Suprapubic skin (tissue), 4 donors: ENCODE results near the gene RFX2. TPM values are rescaled to one million over a fixed set of nuclear protein-coding genes. Genes with fewer than 3 reads are reported as not detected.
"Not testable (repeated sequence)": the region's sequence is repeated elsewhere in the genome, so short reads cannot be mapped to it uniquely, and the experiment has no call there.

Source experiments
- DNase-seq, 2 donors: peaks; one replicate each; pipeline ENCODE4 v3.0.0-alpha.2; 2019; ENCODE audit warnings: low spot score in 2 of 2
- H3K27ac ChIP-seq: fragments of 200-600 bp; sonication (generic); one replicate; pipeline ENCODE4 v1.5.1; 2019
- H3K27me3 ChIP-seq: fragments of 200-600 bp; sonication (generic); one replicate; pipeline ENCODE4 v1.5.1; 2019
- H3K36me3 ChIP-seq: fragments of 200-600 bp; sonication (generic); one replicate; pipeline ENCODE4 v1.5.1; 2019
- H3K4me1 ChIP-seq: fragments of 200-600 bp; sonication (generic); one replicate; pipeline ENCODE4 v1.5.1; 2019
- H3K4me3 ChIP-seq: fragments of 200-600 bp; sonication (generic); one replicate; pipeline ENCODE4 v1.5.1; 2019; ENCODE audit warnings: mild to moderate bottlenecking
- H3K9me3 ChIP-seq: fragments of 200-600 bp; sonication (generic); one replicate; pipeline ENCODE4 v1.5.1; 2019
- CTCF ChIP-seq, 2 donors: fragments of 200-600 bp in 1 of 2; fragments of 450-650 bp in 1 of 2; sonication (generic) in 1 of 2; IDR thresholded peaks; one replicate each; pipeline ENCODE4 v1.5.1; 2016 to 2019; ENCODE audit warnings: antibody characterized with exemption in 2 of 2, mild to moderate bottlenecking in 1 of 2, moderate library complexity in 1 of 2
- EP300 ChIP-seq: sonication (generic); formaldehyde crosslinking; IDR thresholded peaks from one replicate; pipeline ENCODE4 v1.6.1; 2017; ENCODE audit warnings: antibody characterized with exemption
- POLR2A ChIP-seq, 2 donors: fragments of 450-650 bp; IDR thresholded peaks; one replicate each; pipeline ENCODE4 v1.6.1; 2017; ENCODE audit warnings: antibody characterized with exemption in 2 of 2, mild to moderate bottlenecking in 2 of 2, moderate library complexity in 2 of 2
- POLR2AphosphoS5 ChIP-seq, 3 donors: sonication (generic); formaldehyde crosslinking; IDR thresholded peaks; one replicate each; pipeline ENCODE4 v1.6.1; 2017; ENCODE audit warnings: antibody characterized with exemption in 3 of 3
- WGBS: methylation state at CpG from one replicate; pipeline ENCODE4 v1.1.5; 2018; 5-methylcytosine and 5-hydroxymethylcytosine counted together
- total RNA-seq, 4 donors: library from RNA; depleted of rRNA; stranded (reverse); fragments of >200 nt; gene quantifications; one replicate each; pipeline ENCODE4 v1.1.0, GENCODE V29; 2016

The RFX2 gene
- total RNA-seq, 4 donors from 2014 or later = 28.8 to 62.0 (median 43.5) TPM

GRCh38 chr19:6033744-6034264, 76.5 kb downstream of the RFX2 start:
- no peaks in the 10 kb centered on the region for H3K27me3 ChIP-seq
- no peak overlapping the region for H3K27ac ChIP-seq
- TF ChIP-seq POLR2A (IDR thresholded peaks at IDR 0.05) (no peak), EP300 (no peak), POLR2AphosphoS5 (IDR thresholded peaks at IDR 0.05) (no peak), CTCF (IDR thresholded peaks at IDR 0.05) (no peak)
- WGBS = 96% methylated on average over 4 of the region's 4 CpGs
- H3K4me3 ChIP-seq = no peak overlapping the region
- no peaks in the 10 kb centered on the region for H3K9me3 ChIP-seq
- peaks cover 4% of the 10 kb centered on the region for H3K4me1 ChIP-seq
- H3K36me3 ChIP-seq = peaks cover 9% of the 10 kb centered on the region
- DNase-seq = peak in 1 of 2 donors; percentile 10

DNA sequence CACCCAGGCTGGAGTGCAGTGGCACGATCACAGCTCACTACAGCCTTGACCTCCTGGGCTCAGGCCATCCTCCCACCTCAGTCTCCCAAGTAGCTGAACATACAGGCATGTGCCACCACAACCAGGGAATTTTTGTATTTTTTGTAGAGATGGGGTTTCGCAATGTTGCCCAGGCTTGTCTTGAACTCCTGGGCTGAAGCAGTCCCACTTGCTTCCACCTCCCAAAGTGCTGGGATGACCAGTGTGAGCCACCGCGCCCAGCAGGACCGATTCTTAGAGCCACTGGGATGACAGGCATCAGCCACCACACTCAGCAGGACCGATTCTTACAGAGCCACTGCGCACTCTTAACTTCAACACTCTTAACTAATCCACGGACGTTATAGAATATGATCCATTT, 77.5 kb downstream of the RFX2 start:
- DNase-seq = peak in 1 of 2 donors; percentile 26
- 97% methylated on average over 9 of the region's 9 CpGs for WGBS
- H3K27me3 ChIP-seq = no peaks in the 10 kb centered on the region
- H3K27ac ChIP-seq = no peak overlapping the region
- no peaks in the 10 kb centered on the region for H3K9me3 ChIP-seq
- TF ChIP-seq EP300 (no peak), POLR2A (IDR thresholded peaks at IDR 0.05) (no peak), POLR2AphosphoS5 (IDR thresholded peaks at IDR 0.05) (no peak), CTCF (IDR thresholded peaks at IDR 0.05) (no peak)
- H3K36me3 ChIP-seq = peaks cover 9% of the 10 kb centered on the region
- peaks cover 4% of the 10 kb centered on the region for H3K4me1 ChIP-seq
- no peak overlapping the region for H3K4me3 ChIP-seq

- TF ChIP-seq EP300 = no peak
- no peak for TF ChIP-seq POLR2A (IDR thresholded peaks at IDR 0.05)
- TF ChIP-seq CTCF (IDR thresholded peaks at IDR 0.05) = no peak
- TF ChIP-seq POLR2AphosphoS5 (IDR thresholded peaks at IDR 0.05) = no peak
- H3K27me3 ChIP-seq = no peaks in the 10 kb centered on the region
- no peak overlapping the region for H3K4me3 ChIP-seq
- 87% methylated on average over 4 of the region's 4 CpGs for WGBS
- H3K9me3 ChIP-seq = no peaks in the 10 kb centered on the region
- peaks cover 4% of the 10 kb centered on the region for H3K4me1 ChIP-seq
- peaks cover 11% of the 10 kb centered on the region for H3K36me3 ChIP-seq
- DNase-seq = peak in 1 of 2 donors; percentile 14
- no peak overlapping the region for H3K27ac ChIP-seq
These were observed 77.9 kb downstream of the RFX2 start for GRCh38 chr19:6032381-6032780.

DNA sequence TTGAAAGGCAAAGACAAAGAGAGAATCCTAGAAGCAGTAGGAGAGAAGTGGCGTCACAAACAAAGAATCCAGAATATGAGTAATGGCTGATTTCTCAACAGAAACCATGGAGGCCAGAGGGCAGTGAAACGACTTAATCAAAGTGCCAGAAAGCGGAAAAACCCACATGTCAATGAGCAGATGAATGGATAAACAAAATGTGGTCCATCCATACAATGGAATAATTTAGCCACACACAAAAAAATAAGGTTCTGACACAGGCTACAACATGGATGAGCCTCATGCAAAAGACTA, 80.1 kb downstream of the RFX2 start:
- peak in 1 of 2 donors; percentile 5 for DNase-seq
- H3K4me1 ChIP-seq = no peaks in the 10 kb centered on the region
- no peaks in the 10 kb centered on the region for H3K27me3 ChIP-seq
- H3K4me3 ChIP-seq = no peak overlapping the region
- 72% methylated on average over 3 of the region's 3 CpGs for WGBS
- H3K9me3 ChIP-seq = no peaks in the 10 kb centered on the region
- no peak overlapping the region for H3K27ac ChIP-seq
- H3K36me3 ChIP-seq = peaks cover 17% of the 10 kb centered on the region
- no peak for TF ChIP-seq CTCF (IDR thresholded peaks at IDR 0.05)
- no peak for TF ChIP-seq POLR2AphosphoS5 (IDR thresholded peaks at IDR 0.05)
- no peak for TF ChIP-seq POLR2A (IDR thresholded peaks at IDR 0.05)
- no peak for TF ChIP-seq EP300

DNA sequence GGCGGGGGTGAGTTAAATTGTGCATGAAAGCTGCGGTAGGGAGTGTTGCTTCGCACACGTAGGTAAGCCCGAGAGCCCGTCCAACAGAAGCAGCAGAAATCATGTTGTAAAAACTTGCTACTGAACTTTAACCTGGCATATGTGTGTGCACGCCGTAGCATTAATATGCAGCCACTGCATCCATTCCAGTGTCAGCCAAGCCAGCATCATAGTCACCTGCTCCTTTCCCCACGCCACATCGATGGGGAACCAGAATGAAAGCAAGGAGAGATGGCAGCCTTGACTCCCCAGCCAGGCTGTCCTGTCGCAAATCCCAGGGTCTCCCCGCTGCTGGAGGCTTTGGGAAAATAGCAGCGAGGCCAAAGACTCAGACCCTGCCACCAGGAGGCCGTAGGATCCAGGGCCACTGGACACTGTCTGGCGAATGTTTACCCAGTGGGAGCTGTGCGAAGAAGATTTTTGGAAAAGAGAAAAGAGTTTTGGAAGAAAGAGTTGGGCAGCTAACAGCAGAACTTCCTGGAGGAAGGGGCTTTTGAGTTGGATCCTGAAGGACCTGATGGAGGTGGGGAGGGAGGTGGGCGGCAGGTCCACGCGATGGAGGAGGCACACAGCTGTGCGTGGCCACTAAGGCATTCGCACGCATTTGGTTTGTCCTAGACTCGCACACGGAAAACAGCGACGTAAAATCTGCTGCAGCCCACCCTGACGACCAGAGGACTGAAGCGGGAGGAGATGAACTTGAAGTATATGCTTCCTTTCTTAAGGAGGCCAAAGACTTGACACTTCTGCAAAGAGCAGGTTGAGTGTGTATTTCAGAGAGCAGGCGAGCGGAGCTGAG, 83.7 kb downstream of the RFX2 start:
- peaks cover 2% of the 10 kb centered on the region for H3K4me1 ChIP-seq
- no peak overlapping the region for H3K27ac ChIP-seq
- WGBS = 95% methylated on average over 30 of the region's 30 CpGs
- no peaks in the 10 kb centered on the region for H3K27me3 ChIP-seq
- peaks cover 20% of the 10 kb centered on the region for H3K36me3 ChIP-seq
- no peaks in the 10 kb centered on the region for H3K9me3 ChIP-seq
- TF ChIP-seq POLR2A (IDR thresholded peaks at IDR 0.05) (no peak), EP300 (no peak), POLR2AphosphoS5 (IDR thresholded peaks at IDR 0.05) (no peak), CTCF (IDR thresholded peaks at IDR 0.05) (no peak)
- peak; percentile 37 to 45 for DNase-seq
- no peak overlapping the region for H3K4me3 ChIP-seq

GRCh38 chr19:6024756-6025155, 85.5 kb downstream of the RFX2 start:
- H3K9me3 ChIP-seq, H3K4me1 ChIP-seq, DNase-seq, H3K4me3 ChIP-seq, H3K27me3 ChIP-seq, H3K27ac ChIP-seq: not testable (repeated sequence)
- WGBS = 93% methylated on average over 27 of the region's 27 CpGs
- peaks cover 20% of the 10 kb centered on the region for H3K36me3 ChIP-seq
